Hepatocyte (in vitro differentiated cells): Measurements from ENCODE around the gene ZBTB48. TPM values are rescaled to one million over a fixed set of nuclear protein-coding genes. Genes with fewer than 3 reads are reported as not detected.

Experiments used
- DNase-seq: peaks from one replicate; pipeline ENCODE4 v3.0.0-alpha.2; 2016; ENCODE audit warnings: low spot score
- H2AFZ ChIP-seq: fragments of 200-600 bp; sonication (generic); 2 replicates; pipeline ENCODE4 v1.6.0; 2016; ENCODE audit warnings: antibody characterized with exemption, mild to moderate bottlenecking
- H3K27ac ChIP-seq: fragments of 200-600 bp; sonication (generic); 2 replicates; pipeline ENCODE4 v1.5.1; 2016; ENCODE audit warnings: mild to moderate bottlenecking
- H3K27me3 ChIP-seq: fragments of 200-600 bp; sonication (generic); 2 replicates; pipeline ENCODE4 v1.6.1; 2016
- H3K36me3 ChIP-seq: fragments of 200-600 bp; sonication (generic); replicated peaks from 2 replicates; pipeline ENCODE4 v1.5.1; 2016; ENCODE audit warnings: low read depth; ENCODE audit not compliant: insufficient read depth
- H3K4me1 ChIP-seq: fragments of 200-600 bp; sonication (generic); 2 replicates; pipeline ENCODE4 v1.5.1; 2016; ENCODE audit warnings: mild to moderate bottlenecking, moderate library complexity; ENCODE audit not compliant: insufficient read depth
- H3K4me2 ChIP-seq: fragments of 200-600 bp; sonication (generic); 2 replicates; pipeline ENCODE4 v1.6.0; 2016
- H3K4me3 ChIP-seq: fragments of 200-600 bp; sonication (generic); 2 replicates; pipeline ENCODE4 v1.5.1; 2016; ENCODE audit warnings: mild to moderate bottlenecking
- H3K79me2 ChIP-seq: fragments of 200-600 bp; sonication (generic); 2 replicates; pipeline ENCODE4 v1.6.0; 2017; ENCODE audit warnings: mild to moderate bottlenecking
- H3K9me2 ChIP-seq: fragments of 200-600 bp; sonication (generic); replicated peaks from 2 replicates; pipeline ENCODE4 v1.6.0; 2017; ENCODE audit warnings: mild to moderate bottlenecking; ENCODE audit not compliant: insufficient read depth
- H3K9me3 ChIP-seq: fragments of 200-600 bp; sonication (generic); 2 replicates; pipeline ENCODE4 v1.5.1; 2016; ENCODE audit warnings: low read depth, mild to moderate bottlenecking
- H4K20me1 ChIP-seq: fragments of 200-600 bp; sonication (generic); 2 replicates; pipeline ENCODE4 v1.6.0; 2016; ENCODE audit warnings: mild to moderate bottlenecking; ENCODE audit not compliant: insufficient read depth, poor library complexity, severe bottlenecking
- EZH2 ChIP-seq: fragments of 200-600 bp; sonication (generic); IDR thresholded peaks from 2 replicates; pipeline ENCODE4 v1.6.1; 2016; ENCODE audit warnings: antibody characterized with exemption, mild to moderate bottlenecking, borderline replicate concordance
- EZH2phosphoT487 ChIP-seq: fragments of 200-600 bp; sonication (generic); IDR thresholded peaks from one replicate; pipeline ENCODE4 v1.6.1; 2018; ENCODE audit warnings: antibody characterized with exemption, mild to moderate bottlenecking, low read depth, moderate library complexity; ENCODE audit not compliant: unreplicated experiment, severe bottlenecking
- WGBS: methylation state at CpG from one replicate; pipeline ENCODE4 v1.1.6; 2016; ENCODE audit warnings: low lambda C conversion rate; ENCODE audit errors: missing lambda C conversion rate; 5-methylcytosine and 5-hydroxymethylcytosine counted together
- polyA plus RNA-seq: library from polyadenylated mRNA; unstranded; fragments of >200 nt; fragmentation: Nextera tagmentation; extraction: Ambion mirVana; gene quantifications from 2 replicates; pipeline ENCODE4 v1.2.1, GENCODE V29; 2016
- total RNA-seq: library from RNA; depleted of rRNA; stranded (reverse); fragments of >200 nt; gene quantifications from 2 replicates; pipeline ENCODE4 v1.2.3, GENCODE V29; 2014
- TF ChIP-seq, protein P1 (sequence below): fragments of 200-600 bp; sonication (generic); IDR thresholded peaks from 2 replicates; pipeline ENCODE4 v1.5.1; 2016; ENCODE audit warnings: antibody characterized with exemption, mild to moderate bottlenecking; ENCODE audit not compliant: poor library complexity

Gene ZBTB48
- total and polyA plus RNA-seq, 2 experiments from 2014 or later = 22.9 to 24.8 TPM

DNA sequence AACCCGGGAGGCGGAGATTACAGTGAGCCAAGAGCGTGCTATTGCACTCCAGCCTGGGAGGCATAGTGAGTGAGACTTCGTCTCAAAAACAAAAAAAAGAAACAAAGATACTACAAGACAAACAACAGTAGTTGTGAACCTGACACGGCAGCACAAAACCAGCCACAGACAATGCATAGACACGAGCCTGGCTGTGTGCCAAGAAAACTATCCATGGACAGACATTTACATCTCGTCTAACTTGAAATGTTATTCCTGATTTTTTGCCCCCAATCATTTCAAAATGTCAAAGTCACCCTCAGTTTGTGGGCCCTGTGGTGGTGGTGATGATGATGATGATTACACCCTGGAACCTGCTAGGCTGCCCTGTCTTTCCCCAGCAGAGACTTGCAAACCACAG is 16.6 kb downstream of the ZBTB48 start:
- Histone ChIP-seq H3K79me2 (peaks cover 48% of the 10 kb centered on the region), H3K27me3 (no peaks in the 10 kb centered on the region), H3K36me3 (no peaks in the 10 kb centered on the region), H3K4me1 (peaks cover 14% of the 10 kb centered on the region), H3K4me3 (no peak overlapping the region), H2AFZ (no peak overlapping the region), H4K20me1 (peaks cover 31% of the 10 kb centered on the region), H3K4me2 (no peak overlapping the region), H3K27ac (no peak overlapping the region), H3K9me3 (no peaks in the 10 kb centered on the region), H3K9me2 (no peaks in the 10 kb centered on the region)
- WGBS = 81% methylated on average over 7 of the region's 7 CpGs
- TF ChIP-seq, protein P1, sequence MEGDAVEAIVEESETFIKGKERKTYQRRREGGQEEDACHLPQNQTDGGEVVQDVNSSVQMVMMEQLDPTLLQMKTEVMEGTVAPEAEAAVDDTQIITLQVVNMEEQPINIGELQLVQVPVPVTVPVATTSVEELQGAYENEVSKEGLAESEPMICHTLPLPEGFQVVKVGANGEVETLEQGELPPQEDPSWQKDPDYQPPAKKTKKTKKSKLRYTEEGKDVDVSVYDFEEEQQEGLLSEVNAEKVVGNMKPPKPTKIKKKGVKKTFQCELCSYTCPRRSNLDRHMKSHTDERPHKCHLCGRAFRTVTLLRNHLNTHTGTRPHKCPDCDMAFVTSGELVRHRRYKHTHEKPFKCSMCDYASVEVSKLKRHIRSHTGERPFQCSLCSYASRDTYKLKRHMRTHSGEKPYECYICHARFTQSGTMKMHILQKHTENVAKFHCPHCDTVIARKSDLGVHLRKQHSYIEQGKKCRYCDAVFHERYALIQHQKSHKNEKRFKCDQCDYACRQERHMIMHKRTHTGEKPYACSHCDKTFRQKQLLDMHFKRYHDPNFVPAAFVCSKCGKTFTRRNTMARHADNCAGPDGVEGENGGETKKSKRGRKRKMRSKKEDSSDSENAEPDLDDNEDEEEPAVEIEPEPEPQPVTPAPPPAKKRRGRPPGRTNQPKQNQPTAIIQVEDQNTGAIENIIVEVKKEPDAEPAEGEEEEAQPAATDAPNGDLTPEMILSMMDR = no peak
- TF ChIP-seq EZH2phosphoT487 (no peak), EZH2 (no peak)
- DNase-seq = no peak

DNA sequence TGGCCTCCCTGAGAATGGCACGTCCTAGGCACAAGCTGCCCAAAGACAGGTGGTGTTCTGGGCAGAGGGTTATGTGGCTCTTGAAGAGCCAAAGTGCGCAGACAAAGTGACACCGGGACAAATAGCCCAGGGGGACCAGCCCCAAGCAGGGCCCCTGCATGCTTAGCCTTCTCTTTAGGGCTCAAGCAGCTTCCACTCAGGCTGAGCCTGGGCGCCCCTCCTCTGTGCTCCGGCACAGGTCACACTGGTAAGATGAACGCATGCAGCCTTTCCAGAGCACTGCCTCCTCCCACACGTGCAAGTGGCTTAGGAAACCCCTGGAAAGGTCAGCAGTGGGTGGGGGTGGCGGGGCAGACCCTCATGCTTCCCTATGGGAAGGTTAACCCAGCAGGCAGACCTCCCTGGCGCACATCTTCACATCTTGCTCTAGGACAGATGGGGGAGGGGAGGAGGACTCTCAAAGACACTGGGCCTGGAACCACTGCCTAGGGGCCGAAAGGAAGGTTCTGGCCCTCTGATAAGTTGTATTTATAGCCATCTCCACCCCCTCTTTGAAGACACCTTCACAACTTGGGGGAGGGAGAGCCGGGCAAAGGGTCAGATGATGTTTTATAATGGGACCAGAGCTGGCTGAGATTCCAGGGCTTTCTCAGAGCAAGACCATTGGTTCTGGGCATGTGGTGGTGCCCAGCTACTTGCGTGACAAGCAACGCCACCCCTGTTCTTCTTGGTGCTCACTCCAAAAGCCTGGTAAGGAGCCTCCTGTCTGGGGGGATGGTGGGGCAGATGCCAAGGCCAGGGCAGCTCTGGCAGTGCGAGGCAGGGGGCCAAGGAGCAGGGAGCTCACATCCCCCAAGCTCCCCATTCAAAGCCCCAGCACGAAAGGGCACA is 17.3 kb downstream of the ZBTB48 start:
- H3K79me2 ChIP-seq = peaks cover 53% of the 10 kb centered on the region
- no peak for TF ChIP-seq EZH2phosphoT487
- no peak for TF ChIP-seq EZH2
- TF ChIP-seq, protein P1 = no peak
- H3K4me3 ChIP-seq = no peak overlapping the region
- no peak overlapping the region for H3K4me2 ChIP-seq
- peaks cover 14% of the 10 kb centered on the region for H3K4me1 ChIP-seq
- no peak for DNase-seq
- 73% methylated on average over 15 of the region's 15 CpGs for WGBS
- H3K9me3 ChIP-seq = no peaks in the 10 kb centered on the region
- no peaks in the 10 kb centered on the region for H3K36me3 ChIP-seq
- no peaks in the 10 kb centered on the region for H3K27me3 ChIP-seq
- no peak overlapping the region for H3K27ac ChIP-seq
- H4K20me1 ChIP-seq = peaks cover 31% of the 10 kb centered on the region
- H2AFZ ChIP-seq = no peak overlapping the region
- H3K9me2 ChIP-seq = no peaks in the 10 kb centered on the region

DNA sequence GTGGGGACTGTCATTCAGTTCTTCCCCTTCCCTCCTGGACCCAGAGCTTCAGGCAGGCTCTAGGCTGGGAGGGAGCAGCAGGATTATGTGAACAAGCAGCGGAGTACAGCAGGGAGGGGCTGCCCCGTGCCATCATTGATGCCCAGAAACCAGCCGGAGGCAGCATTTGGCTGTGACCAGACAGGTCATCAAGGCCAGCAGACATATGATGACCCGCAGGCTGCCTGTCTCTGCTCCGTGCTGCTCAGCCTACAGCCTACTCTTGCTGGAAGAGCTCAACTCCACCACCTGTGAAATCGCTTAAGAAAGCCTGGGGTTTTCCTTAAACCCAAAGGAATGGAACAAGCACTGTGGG is 18.0 kb downstream of the ZBTB48 start:
- Histone ChIP-seq H3K9me2 (no peaks in the 10 kb centered on the region), H3K4me1 (peaks cover 14% of the 10 kb centered on the region), H3K36me3 (no peaks in the 10 kb centered on the region), H3K9me3 (no peaks in the 10 kb centered on the region), H3K4me3 (no peak overlapping the region), H2AFZ (no peak overlapping the region), H3K27ac (no peak overlapping the region), H4K20me1 (peaks cover 31% of the 10 kb centered on the region), H3K4me2 (no peak overlapping the region), H3K79me2 (peaks cover 56% of the 10 kb centered on the region), H3K27me3 (no peaks in the 10 kb centered on the region)
- no peak for DNase-seq
- 70% methylated on average over 6 of the region's 6 CpGs for WGBS
- TF ChIP-seq EZH2phosphoT487 (no peak), EZH2 (no peak)
- TF ChIP-seq, protein P1 = no peak
